Spleen (tissue), 11 donors: Measurements from ENCODE around the gene KRT8. TPM values are rescaled to one million over a fixed set of nuclear protein-coding genes. Genes with fewer than 3 reads are reported as not detected.

ENCODE experiments used
- DNase-seq: peaks from one replicate; pipeline ENCODE4 v3.0.0-alpha.2; 2020
- H3K27ac ChIP-seq, 8 donors: fragments of 200-600 bp; sonication (generic) in 7 of 8; 1 replicate in 4 of 8; 2 replicates in 4 of 8; pipeline versions ENCODE4 v1.5.0 to v1.8.0; 2016 to 2021; ENCODE audit warnings: inconsistent platforms in 4 of 8, mild to moderate bottlenecking in 4 of 8, moderate library complexity in 1 of 8
- H3K27me3 ChIP-seq, 7 donors: fragments of 200-600 bp; sonication (generic) in 6 of 7; replicated peaks in 1 of 7; 1 replicate in 4 of 7; 2 replicates in 3 of 7; pipeline versions ENCODE4 v1.5.0 to v1.8.0; 2016 to 2021; ENCODE audit warnings: inconsistent platforms in 3 of 7, mild to moderate bottlenecking in 1 of 7
- H3K36me3 ChIP-seq, 6 donors: fragments of 200-600 bp; sonication (generic) in 5 of 6; 1 replicate in 4 of 6; 2 replicates in 2 of 6; pipeline versions ENCODE4 v1.5.0 to v1.8.0; 2016 to 2021; ENCODE audit warnings: inconsistent platforms in 2 of 6
- H3K4me1 ChIP-seq, 6 donors: fragments of 200-600 bp; sonication (generic) in 5 of 6; 1 replicate in 3 of 6; 2 replicates in 3 of 6; pipeline versions ENCODE4 v1.5.0 to v1.8.0; 2016 to 2021; ENCODE audit warnings: inconsistent platforms in 3 of 6
- H3K4me3 ChIP-seq, 8 donors: fragments of 200-600 bp; sonication (generic) in 7 of 8; 1 replicate in 4 of 8; 2 replicates in 4 of 8; pipeline versions ENCODE4 v1.5.0 to v1.8.0; 2016 to 2021; ENCODE audit warnings: inconsistent platforms in 4 of 8, mild to moderate bottlenecking in 4 of 8, moderate library complexity in 2 of 8
- H3K9me3 ChIP-seq, 8 donors: fragments of 200-600 bp; sonication (generic) in 7 of 8; 1 replicate in 4 of 8; 2 replicates in 4 of 8; pipeline versions ENCODE4 v1.5.0 to v1.8.0; 2016 to 2021; ENCODE audit warnings: inconsistent platforms in 4 of 8
- CTCF ChIP-seq, 11 experiments: fragments of 200-600 bp in 7 of 11; fragments of 450-650 bp in 4 of 11; sonication (generic) in 4 of 11; IDR thresholded peaks in 8 of 11; conservative IDR thresholded peaks in 3 of 11; 1 replicate in 7 of 11; 2 replicates in 4 of 11; pipeline versions ENCODE4 v1.4.0 to v1.8.0; 2016 to 2021; ENCODE audit warnings: antibody characterized with exemption in 11 of 11, inconsistent platforms in 4 of 11, mild to moderate bottlenecking in 1 of 11
- POLR2A ChIP-seq, 3 donors: fragments of 450-650 bp; IDR thresholded peaks; one replicate each; pipeline ENCODE4 v1.5.1; 2017; ENCODE audit warnings: antibody characterized with exemption in 3 of 3, mild to moderate bottlenecking in 1 of 3
- POLR2AphosphoS5 ChIP-seq, 3 donors: sonication (generic); formaldehyde crosslinking; IDR thresholded peaks; one replicate each; pipeline ENCODE4 v1.5.1; 2017; ENCODE audit warnings: antibody characterized with exemption in 3 of 3
- WGBS, 5 donors: extraction: QIAGEN DNeasy Blood & Tissue Kit in 3 of 5; methylation state at CpG; one replicate each; pipeline versions ENCODE4 v1.1.5 to v1.1.7; 2013 to 2018; 5-methylcytosine and 5-hydroxymethylcytosine counted together
- intact Hi-C: fragments of 100-400 bp; cut with DNase I; formaldehyde crosslinking; loops from one replicate; pipeline ENCODE4 v1.15.0; 2023; ENCODE audit warnings: low total_unique reads
- polyA plus RNA-seq, 3 donors: library from polyadenylated mRNA; stranded (reverse); fragments of 200-250 nt; gene quantifications; one replicate each; pipeline ENCODE4 v1.2.1, GENCODE V29; 2013
- total RNA-seq, 7 donors: library from RNA; depleted of rRNA in 3 of 7; stranded (reverse); fragments of >200 nt in 3 of 7; fragmentation: NEBNext Ultra II Directional in 4 of 7; extraction: Animal tissue kit (Norgen Biotek cat#: 25700) in 4 of 7; gene quantifications; one replicate each; pipeline versions ENCODE4 v1.1.0 to v1.2.1, GENCODE V29; 2016 to 2021
- donor health status: healthy with polysubstance abuse.
- donor health status: DM: no; HTN: no; CAD: no; lungs with moderate emphysema.
- donor health status: DM: no; HTN: no; CAD: no.
- donor health status: Bipolar disorder and iron deficiency.
- donor health status: healthy.
- donor health status: DM: no; HTN: no; CAD: no.
- donor health status: DM: yes; HTN: yes; CAD: no.

Gene KRT8
- total and polyA plus RNA-seq, 10 donors = 10.0 to 23.1 (median 18.9) TPM

GRCh38 chr12:52907092-52907810 is 2.4 kb upstream of the KRT8 start:
- Histone ChIP-seq H3K9me3 (no peaks in the 10 kb centered on the region), H3K4me1 (peaks cover 0 to 34% (median 23%) of the 10 kb centered on the region in 6 donors), H3K27me3 (peaks cover 0 to 17% (median 0%) of the 10 kb centered on the region in 7 donors), H3K4me3 (no peak overlapping the region), H3K36me3 (no peaks in the 10 kb centered on the region), H3K27ac (peak overlapping the region in 5 of 8 donors; percentile 13 to 55 (median 48))
- TF ChIP-seq POLR2A (IDR thresholded peaks at IDR 0.05) = no peak
- TF ChIP-seq POLR2AphosphoS5 (IDR thresholded peaks at IDR 0.05) = peak in 1 of 3 donors; percentile 15
- intact Hi-C loops = no loop called here
- DNase-seq = no peak
- 22 to 45% (median 33%) methylated on average over 7 of the region's 7 CpGs for WGBS, 5 donors

GRCh38 chr12:52906191-52906601 is 1.3 kb upstream of the KRT8 start:
- H3K4me1 ChIP-seq = peaks cover 0 to 34% (median 22%) of the 10 kb centered on the region in 6 donors
- H3K27me3 ChIP-seq = peaks cover 0 to 18% (median 0%) of the 10 kb centered on the region in 7 donors
- DNase-seq = no peak
- no peak overlapping the region for H3K4me3 ChIP-seq
- no peaks in the 10 kb centered on the region for H3K36me3 ChIP-seq
- no peaks in the 10 kb centered on the region for H3K9me3 ChIP-seq
- TF ChIP-seq CTCF (IDR thresholded peaks at IDR 0.05 in 8 of 11, conservative IDR thresholded peaks at IDR 0.05 in 3 of 11) (no peak), POLR2AphosphoS5 (IDR thresholded peaks at IDR 0.05) (no peak), POLR2A (IDR thresholded peaks at IDR 0.05) (no peak)
- peak overlapping the region in 2 of 8 donors; percentile 2 to 79 for H3K27ac ChIP-seq
- intact Hi-C loops = no loop called here
- 80 to 85% (median 82%) methylated on average over 7 of the region's 7 CpGs for WGBS, 5 donors

- no peak for DNase-seq
- no peak for TF ChIP-seq CTCF (IDR thresholded peaks at IDR 0.05 in 8 of 11, conservative IDR thresholded peaks at IDR 0.05 in 3 of 11)
- TF ChIP-seq POLR2AphosphoS5 (IDR thresholded peaks at IDR 0.05) = peak in 1 of 3 donors; percentile 48
- intact Hi-C loops = no loop called here
- Histone ChIP-seq H3K4me3 (peak overlapping the region in 6 of 8 donors; percentile 28 to 67 (median 34)), H3K27me3 (peaks cover 0 to 18% (median 0%) of the 10 kb centered on the region in 7 donors), H3K27ac (peak overlapping the region; percentile 13 to 79 (median 68)), H3K36me3 (no peaks in the 10 kb centered on the region), H3K9me3 (no peaks in the 10 kb centered on the region), H3K4me1 (peaks cover 0 to 34% (median 19%) of the 10 kb centered on the region in 6 donors)
- 24 to 32% (median 26%) methylated on average over 23 to 31 of the region's 31 CpGs for WGBS, 5 donors
These were observed 894 bp downstream of the KRT8 start for GRCh38 chr12:52903855-52904508.

GRCh38 chr12:52903285-52903854 is 1.5 kb downstream of the KRT8 start:
- DNase-seq = peak; percentile 82
- Histone ChIP-seq H3K9me3 (no peaks in the 10 kb centered on the region), H3K27me3 (peaks cover 0 to 18% (median 0%) of the 10 kb centered on the region in 7 donors), H3K4me1 (peaks cover 0 to 32% (median 19%) of the 10 kb centered on the region in 6 donors), H3K4me3 (peak overlapping the region in 7 of 8 donors; percentile 23 to 67 (median 30)), H3K27ac (peak overlapping the region; percentile 13 to 79 (median 68)), H3K36me3 (no peaks in the 10 kb centered on the region)
- TF ChIP-seq POLR2AphosphoS5 (IDR thresholded peaks at IDR 0.05) (peak in 2 of 3 donors; percentile 49 to 50), CTCF (IDR thresholded peaks at IDR 0.05 in 8 of 11, conservative IDR thresholded peaks at IDR 0.05 in 3 of 11) (no peak)
- intact Hi-C loops = no loop called here
- 6 to 18% (median 8%) methylated on average over 13 to 34 of the region's 34 CpGs for WGBS, 5 donors
